ENCODE results near the gene SLC2A4RG. TPM values are rescaled to one million over a fixed set of nuclear protein-coding genes. Genes with fewer than 3 reads are reported as not detected.

The SLC2A4RG gene
- total RNA-seq, 1 donor from 2014 or later: 62.0 TPM

GRCh38 chr20:63751471-63752271 is 12.1 kb downstream of the SLC2A4RG start:
- DNase-seq (ENCODE audit: low spot score): no peak

GRCh38 chr20:63752411-63753101 is 13.0 kb downstream of the SLC2A4RG start:
- no peak for DNase-seq (ENCODE audit: low spot score)

- DNase-seq (ENCODE audit: low spot score): no peak
Measured at GRCh38 chr20:63753381-63753780, 13.8 kb downstream of the SLC2A4RG start.

GRCh38 chr20:63754008-63754407 is 14.4 kb downstream of the SLC2A4RG start:
- DNase-seq (ENCODE audit: low spot score): no peak

GRCh38 chr20:63755933-63756647 is 16.5 kb downstream of the SLC2A4RG start:
- no peak for DNase-seq (ENCODE audit: low spot score)

- no peak for DNase-seq (ENCODE audit: low spot score)
Measured at GRCh38 chr20:63756648-63756991, 17.0 kb downstream of the SLC2A4RG start.

- no peak for DNase-seq (ENCODE audit: low spot score)
Measured at GRCh38 chr20:63758152-63758551, 18.6 kb downstream of the SLC2A4RG start.

GRCh38 chr20:63759377-63759901 is 19.9 kb downstream of the SLC2A4RG start:
- no peak for DNase-seq (ENCODE audit: low spot score)

- DNase-seq (ENCODE audit: low spot score): no peak
Measured at GRCh38 chr20:63765082-63765873, 25.7 kb downstream of the SLC2A4RG start.

GRCh38 chr20:63765902-63766301 is 26.3 kb downstream of the SLC2A4RG start:
- no peak for DNase-seq (ENCODE audit: low spot score)

- no peak for DNase-seq (ENCODE audit: low spot score)
Measured at GRCh38 chr20:63766695-63767426, 27.3 kb downstream of the SLC2A4RG start.

- DNase-seq (ENCODE audit: low spot score): no peak
Measured at GRCh38 chr20:63767456-63767855, 27.9 kb downstream of the SLC2A4RG start.

- DNase-seq (ENCODE audit: low spot score): no peak
Measured at GRCh38 chr20:63767886-63768285, 28.3 kb downstream of the SLC2A4RG start.

- DNase-seq (ENCODE audit: low spot score): no peak
Measured at GRCh38 chr20:63768591-63769515, 29.3 kb downstream of the SLC2A4RG start.

GRCh38 chr20:63769891-63770474 is 30.4 kb downstream of the SLC2A4RG start:
- DNase-seq (ENCODE audit: low spot score): no peak

GRCh38 chr20:63771046-63771707 is 31.6 kb downstream of the SLC2A4RG start:
- no peak for DNase-seq (ENCODE audit: low spot score)

GRCh38 chr20:63772781-63773518 is 33.4 kb downstream of the SLC2A4RG start:
- no peak for DNase-seq (ENCODE audit: low spot score)
